Cardiac fibroblast (primary cell): ENCODE results near the gene PLXNA4.

Source experiments
- DNase-seq, 2 donors: peaks; one replicate each; pipeline versions ENCODE4 v3.0.0 to v3.0.0-alpha.2; 2010; ENCODE audit warnings: low read depth in 2 of 2
- H3K4me3 ChIP-seq, 2 donors: replicated peaks in 1 of 2; 1 replicate in 1 of 2; 2 replicates in 1 of 2; pipeline ENCODE4 v1.5.1; 2011; ENCODE audit warnings: low read depth in 2 of 2, low read length in 2 of 2, mild to moderate bottlenecking in 2 of 2, moderate library complexity in 1 of 2
- CTCF ChIP-seq: IDR thresholded peaks from one replicate; pipeline ENCODE4 v1.5.1; 2011; ENCODE audit warnings: low read depth, mild to moderate bottlenecking, low read length, inconsistent platforms

PLXNA4 gene

GRCh38 chr7:132461032-132461592 lies 115.2 kb downstream of the PLXNA4 start:
- H3K4me3 ChIP-seq: no peak overlapping the region
- DNase-seq: no peak
- no peak for TF ChIP-seq CTCF

- TF ChIP-seq CTCF: no peak
- H3K4me3 ChIP-seq: no peak overlapping the region
- DNase-seq: no peak
Observed at GRCh38 chr7:132458729-132459128, 117.5 kb downstream of the PLXNA4 start.

GRCh38 chr7:132457658-132458057 lies 118.6 kb downstream of the PLXNA4 start:
- no peak for TF ChIP-seq CTCF
- no peak for DNase-seq
- no peak overlapping the region for H3K4me3 ChIP-seq

GRCh38 chr7:132456418-132456817 lies 119.9 kb downstream of the PLXNA4 start:
- DNase-seq: no peak
- no peak for TF ChIP-seq CTCF
- no peak overlapping the region for H3K4me3 ChIP-seq

GRCh38 chr7:132455378-132455777 lies 120.9 kb downstream of the PLXNA4 start:
- no peak overlapping the region for H3K4me3 ChIP-seq
- TF ChIP-seq CTCF: no peak
- no peak for DNase-seq

GRCh38 chr7:132453826-132454225 lies 122.4 kb downstream of the PLXNA4 start:
- DNase-seq: no peak
- TF ChIP-seq CTCF: no peak
- H3K4me3 ChIP-seq: no peak overlapping the region

GRCh38 chr7:132451161-132451560 lies 125.1 kb downstream of the PLXNA4 start:
- DNase-seq: no peak
- H3K4me3 ChIP-seq: no peak overlapping the region
- no peak for TF ChIP-seq CTCF
